Measurements from ENCODE around the gene LGALS1.

GRCh38 chr22:37701141-37701786 lies 25.8 kb downstream of the LGALS1 start:
- TF ChIP-seq CTCF (IDR thresholded peaks at IDR 0.05; ENCODE audit: low read depth, low read length, missing input control): no peak
- no peak for TF ChIP-seq GABPA (IDR thresholded peaks at IDR 0.05 in 1 of 2, conservative IDR thresholded peaks at IDR 0.05 in 1 of 2)
- no peak for TF ChIP-seq ZBTB33 (IDR thresholded peaks at IDR 0.05)
- no peak for TF ChIP-seq SP1 (IDR thresholded peaks at IDR 0.05)
